PFSK-1 (cell line): ENCODE measurements around the gene NCOA1.

Experiments used
- FOXP2 ChIP-seq: optimal IDR thresholded peaks from 2 replicates; pipeline ENCODE3; 2011; ENCODE audit warnings: borderline replicate concordance, control low read depth, inconsistent platforms; ENCODE audit not compliant: insufficient read depth; ENCODE audit errors: extremely low read length, extremely low read depth
- POLR2AphosphoS5 ChIP-seq: IDR thresholded peaks from 2 replicates; pipeline ENCODE4 v1.6.1; 2012; ENCODE audit warnings: low read depth, mild to moderate bottlenecking, control low read depth, low read length, moderate library complexity
- SIN3A ChIP-seq: IDR thresholded peaks from 2 replicates; pipeline ENCODE4 v1.6.1; 2012; ENCODE audit warnings: mild to moderate bottlenecking, low read length, moderate library complexity, borderline replicate concordance; ENCODE audit not compliant: insufficient read depth
- TAF1 ChIP-seq: IDR thresholded peaks from 2 replicates; pipeline ENCODE4 v1.6.1; 2012; ENCODE audit warnings: low read length, control low read depth, borderline replicate concordance; ENCODE audit not compliant: insufficient read depth
- TF ChIP-seq, protein P1 (sequence below), 2 experiments: IDR thresholded peaks; 2 replicates each; pipeline versions ENCODE4 v1.6.1 to v1.8.0; 2011 to 2012; ENCODE audit warnings: low read depth in 2 of 2, low read length in 2 of 2, control low read depth in 1 of 2, inconsistent platforms in 1 of 2, mild to moderate bottlenecking in 1 of 2, moderate library complexity in 1 of 2; ENCODE audit not compliant: insufficient read depth in 1 of 2

Gene NCOA1

DNA sequence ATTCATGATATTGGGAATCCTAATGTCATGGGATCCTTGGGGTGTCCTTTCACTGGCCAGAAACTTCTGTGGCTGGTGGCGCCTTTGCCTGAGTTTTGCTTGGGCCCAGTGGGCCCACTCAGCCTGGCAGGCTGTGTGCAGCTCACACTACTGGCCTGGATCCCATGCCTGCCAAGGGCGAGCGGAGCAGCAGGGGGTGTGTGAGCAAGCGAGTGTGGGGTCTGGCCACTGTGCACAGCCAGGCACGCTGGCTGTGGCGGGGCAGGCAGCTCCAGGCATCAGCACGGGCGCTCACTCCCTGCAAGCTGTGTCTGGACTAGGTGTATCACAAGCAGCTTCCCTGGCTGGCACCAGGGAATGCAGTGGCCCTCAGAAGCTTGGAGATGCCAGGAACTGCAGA, 74.5 kb downstream of the NCOA1 start:
- TF ChIP-seq POLR2AphosphoS5, result no peak
- no peak for TF ChIP-seq SIN3A
- TF ChIP-seq, protein P1, sequence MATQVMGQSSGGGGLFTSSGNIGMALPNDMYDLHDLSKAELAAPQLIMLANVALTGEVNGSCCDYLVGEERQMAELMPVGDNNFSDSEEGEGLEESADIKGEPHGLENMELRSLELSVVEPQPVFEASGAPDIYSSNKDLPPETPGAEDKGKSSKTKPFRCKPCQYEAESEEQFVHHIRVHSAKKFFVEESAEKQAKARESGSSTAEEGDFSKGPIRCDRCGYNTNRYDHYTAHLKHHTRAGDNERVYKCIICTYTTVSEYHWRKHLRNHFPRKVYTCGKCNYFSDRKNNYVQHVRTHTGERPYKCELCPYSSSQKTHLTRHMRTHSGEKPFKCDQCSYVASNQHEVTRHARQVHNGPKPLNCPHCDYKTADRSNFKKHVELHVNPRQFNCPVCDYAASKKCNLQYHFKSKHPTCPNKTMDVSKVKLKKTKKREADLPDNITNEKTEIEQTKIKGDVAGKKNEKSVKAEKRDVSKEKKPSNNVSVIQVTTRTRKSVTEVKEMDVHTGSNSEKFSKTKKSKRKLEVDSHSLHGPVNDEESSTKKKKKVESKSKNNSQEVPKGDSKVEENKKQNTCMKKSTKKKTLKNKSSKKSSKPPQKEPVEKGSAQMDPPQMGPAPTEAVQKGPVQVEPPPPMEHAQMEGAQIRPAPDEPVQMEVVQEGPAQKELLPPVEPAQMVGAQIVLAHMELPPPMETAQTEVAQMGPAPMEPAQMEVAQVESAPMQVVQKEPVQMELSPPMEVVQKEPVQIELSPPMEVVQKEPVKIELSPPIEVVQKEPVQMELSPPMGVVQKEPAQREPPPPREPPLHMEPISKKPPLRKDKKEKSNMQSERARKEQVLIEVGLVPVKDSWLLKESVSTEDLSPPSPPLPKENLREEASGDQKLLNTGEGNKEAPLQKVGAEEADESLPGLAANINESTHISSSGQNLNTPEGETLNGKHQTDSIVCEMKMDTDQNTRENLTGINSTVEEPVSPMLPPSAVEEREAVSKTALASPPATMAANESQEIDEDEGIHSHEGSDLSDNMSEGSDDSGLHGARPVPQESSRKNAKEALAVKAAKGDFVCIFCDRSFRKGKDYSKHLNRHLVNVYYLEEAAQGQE (IDR thresholded peaks at IDR 0.05; ENCODE audit: insufficient read depth in 1 of 2, low read depth in 2 of 2, low read length in 2 of 2), result no peak
- no peak for TF ChIP-seq FOXP2
- TF ChIP-seq TAF1, result no peak

DNA sequence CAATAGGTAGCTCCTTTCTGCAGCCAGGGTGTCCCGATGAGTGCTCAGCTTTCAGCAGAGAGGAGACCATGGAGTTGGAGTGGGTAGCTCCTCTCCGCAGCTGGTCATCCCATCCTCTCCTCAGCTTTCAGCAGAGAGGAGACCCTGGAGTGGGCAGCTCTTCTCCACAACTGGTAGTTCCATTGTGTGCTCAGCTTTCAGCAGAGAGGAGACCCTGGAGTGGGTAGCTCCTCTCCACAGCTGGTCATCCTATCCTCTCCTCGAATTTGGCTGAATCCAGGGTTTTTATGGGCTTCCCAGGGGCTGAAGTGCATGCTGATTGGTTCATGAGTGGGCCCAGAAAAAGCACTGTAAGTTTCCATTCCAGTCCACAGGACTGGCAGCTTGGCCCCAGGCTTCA, 75.2 kb downstream of the NCOA1 start:
- TF ChIP-seq, protein P1 (IDR thresholded peaks at IDR 0.05; ENCODE audit: insufficient read depth in 1 of 2, low read depth in 2 of 2, low read length in 2 of 2), result no peak

DNA sequence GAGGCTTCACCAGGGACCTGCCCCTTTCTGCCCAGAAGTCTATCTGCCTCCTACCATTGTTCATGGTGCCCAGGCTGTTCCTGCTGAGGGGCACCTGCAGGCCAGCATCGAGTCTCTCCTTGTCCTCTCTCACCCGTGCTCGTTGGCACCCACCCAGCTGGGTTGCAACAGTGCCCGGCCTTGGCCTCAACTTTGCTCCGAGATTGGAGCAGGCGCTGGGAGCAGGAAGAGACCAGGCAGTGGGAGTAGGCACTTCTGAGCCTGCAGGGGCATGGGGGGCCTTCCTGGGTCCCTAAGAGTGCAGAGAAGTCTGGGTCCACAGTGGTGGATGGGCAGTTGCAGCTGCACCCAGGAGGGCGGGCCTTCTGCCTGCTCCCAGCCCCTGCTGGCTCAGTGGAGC, 75.6 kb downstream of the NCOA1 start:
- no peak for TF ChIP-seq TAF1
- TF ChIP-seq POLR2AphosphoS5, result no peak
- no peak for TF ChIP-seq SIN3A

DNA sequence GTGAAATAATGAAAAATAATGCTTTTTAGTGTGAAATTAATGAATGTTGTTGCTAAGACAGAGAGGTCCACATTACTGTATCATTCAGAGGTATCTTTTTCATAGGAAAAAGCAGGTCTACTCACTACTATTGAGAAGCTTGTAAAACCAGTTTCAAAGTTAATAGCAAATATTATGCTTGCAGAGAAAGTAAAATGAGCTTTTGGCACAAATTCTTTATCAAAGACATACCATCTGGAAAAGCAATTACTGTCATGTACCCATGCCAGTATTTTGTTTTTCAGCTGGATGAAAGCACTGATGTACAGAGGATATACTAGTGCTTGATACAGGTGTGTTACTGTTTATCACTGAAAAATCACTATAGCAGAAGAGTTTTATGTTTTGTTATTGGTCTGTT, 77.5 kb downstream of the NCOA1 start:
- no peak for TF ChIP-seq TAF1
- TF ChIP-seq, protein P1 (IDR thresholded peaks at IDR 0.05; ENCODE audit: insufficient read depth in 1 of 2, low read depth in 2 of 2, low read length in 2 of 2), result no peak

DNA sequence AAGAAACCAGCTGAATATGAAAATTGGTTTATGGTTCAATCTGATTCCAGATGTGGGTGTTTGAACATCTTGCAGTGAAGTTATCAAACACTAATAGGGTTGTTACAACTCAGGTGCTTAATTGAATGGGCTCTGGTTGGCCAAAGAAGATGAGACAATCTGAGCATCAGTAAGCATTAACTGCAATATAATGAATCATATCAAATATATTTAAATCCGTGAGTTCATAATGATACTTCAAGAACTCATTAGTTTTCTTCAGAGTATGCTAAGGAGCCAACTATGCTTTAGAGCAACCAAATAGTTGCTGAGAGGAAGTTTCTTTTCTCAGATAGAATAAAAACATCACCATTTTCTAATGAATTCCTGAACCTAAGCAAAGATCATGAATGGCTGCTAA, 79.2 kb downstream of the NCOA1 start:
- TF ChIP-seq, protein P1 (IDR thresholded peaks at IDR 0.05; ENCODE audit: insufficient read depth in 1 of 2, low read depth in 2 of 2, low read length in 2 of 2), result no peak
- TF ChIP-seq FOXP2, result no peak
- TF ChIP-seq SIN3A, result no peak
- TF ChIP-seq POLR2AphosphoS5, result no peak
- TF ChIP-seq TAF1, result no peak

DNA sequence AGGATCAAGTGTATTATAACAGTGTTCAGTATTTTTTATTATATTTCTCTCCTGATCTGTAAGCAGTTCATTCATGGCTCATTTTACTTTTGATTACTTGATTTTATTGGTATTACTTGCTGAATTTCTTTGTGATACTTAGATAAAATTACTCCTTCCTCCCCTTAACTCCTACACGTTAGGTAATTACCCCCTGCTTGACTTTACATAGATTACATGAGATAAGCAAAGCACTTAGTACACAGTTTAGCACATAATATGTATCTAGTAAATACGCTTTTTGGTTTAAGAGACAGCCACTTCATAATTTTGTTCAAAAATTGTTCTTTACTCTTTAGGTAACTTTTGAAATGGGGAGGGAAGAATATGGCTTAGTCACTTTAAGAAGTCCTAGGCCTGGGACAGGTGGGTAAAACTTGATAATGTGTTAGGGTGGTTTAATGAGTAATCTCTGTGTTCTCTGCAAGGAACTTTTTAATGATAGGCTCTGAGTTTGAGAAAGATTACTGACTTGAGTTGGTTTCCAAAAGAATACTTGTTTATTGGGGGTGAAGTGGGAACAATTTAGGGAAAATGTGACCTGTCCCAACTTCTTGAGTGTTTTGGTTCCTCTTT, 80.9 kb downstream of the NCOA1 start:
- no peak for TF ChIP-seq SIN3A
- no peak for TF ChIP-seq TAF1
- TF ChIP-seq POLR2AphosphoS5, result no peak
- TF ChIP-seq FOXP2, result no peak
- TF ChIP-seq, protein P1 (IDR thresholded peaks at IDR 0.05; ENCODE audit: insufficient read depth in 1 of 2, low read depth in 2 of 2, low read length in 2 of 2), result no peak
